ENCODE measurements around the gene PSMD2.

DNA sequence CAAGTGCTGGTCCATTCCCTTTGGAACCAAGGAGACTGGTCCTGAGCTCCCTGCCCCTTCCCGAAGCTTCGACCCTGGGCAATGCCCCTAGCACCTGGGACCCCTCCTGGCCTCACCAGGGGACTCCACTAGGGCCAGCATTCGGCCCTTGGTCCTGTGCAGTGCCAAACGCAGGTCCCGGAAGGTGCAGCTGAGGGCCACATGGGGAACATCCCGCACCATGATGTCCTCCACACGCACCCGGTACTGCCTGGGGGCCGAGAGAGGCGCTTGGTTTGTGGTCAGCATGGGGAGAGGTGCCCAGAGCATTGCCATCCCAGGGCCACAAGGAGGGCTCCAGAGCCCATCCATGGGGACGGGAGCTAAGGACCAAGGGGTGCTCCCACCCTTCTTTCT is 54.5 kb downstream of the PSMD2 start:
- TF ChIP-seq POLR2A (IDR thresholded peaks at IDR 0.05), result no peak
- TF ChIP-seq POLR2AphosphoS5 (IDR thresholded peaks at IDR 0.05), result no peak
